Left ventricle myocardium inferior (tissue), 1 donor: ENCODE data around the gene IL1RN. TPM values are rescaled to one million over a fixed set of nuclear protein-coding genes. Genes with fewer than 3 reads are reported as not detected.

ENCODE experiments used
- DNase-seq: peaks from one replicate; pipeline ENCODE4 v3.0.0-alpha.2; 2020
- H3K27ac ChIP-seq: fragments of 200-600 bp; replicated peaks from 2 replicates; pipeline ENCODE4 v1.8.0; 2021
- H3K27me3 ChIP-seq: fragments of 200-600 bp; 2 replicates; pipeline ENCODE4 v1.8.0; 2021; ENCODE audit warnings: low read depth
- H3K36me3 ChIP-seq: fragments of 200-600 bp; 2 replicates; pipeline ENCODE4 v1.8.0; 2021
- H3K4me1 ChIP-seq: fragments of 200-600 bp; 2 replicates; pipeline ENCODE4 v1.8.0; 2021
- H3K4me3 ChIP-seq: fragments of 200-600 bp; 2 replicates; pipeline ENCODE4 v1.8.0; 2021; ENCODE audit warnings: mild to moderate bottlenecking, moderate library complexity
- H3K9me3 ChIP-seq: fragments of 200-600 bp; replicated peaks from 2 replicates; pipeline ENCODE4 v1.8.0; 2021
- CTCF ChIP-seq: fragments of 200-600 bp; IDR thresholded peaks from 2 replicates; pipeline ENCODE4 v1.8.0; 2021; ENCODE audit warnings: antibody characterized with exemption, mild to moderate bottlenecking, borderline replicate concordance
- intact Hi-C: fragments of 100-400 bp; cut with micrococcal nuclease; formaldehyde crosslinking; loops from one replicate; pipeline ENCODE4 v1.11.0; 2022
- total RNA-seq: library from RNA; stranded (reverse); fragmentation: NEBNext Ultra II Directional; extraction: Animal tissue kit (Norgen Biotek cat#: 25700); gene quantifications from one replicate; pipeline ENCODE4 v1.2.1, GENCODE V29; 2021
- donor health status: DM: no; HTN: yes; CAD: no; lungs with severe emphysema.

The IL1RN gene
- total RNA-seq, 1 donor from 2014 or later, result 0.33 TPM

GRCh38 chr2:113156278-113157117 is 29.1 kb downstream of the IL1RN start:
- TF ChIP-seq CTCF, result no peak
- intact Hi-C loops, result no loop called here
- no peaks in the 10 kb centered on the region for H3K36me3 ChIP-seq
- H3K27me3 ChIP-seq, result peaks cover 56% of the 10 kb centered on the region
- H3K4me3 ChIP-seq, result peak overlapping the region; percentile 60
- H3K9me3 ChIP-seq, result no peaks in the 10 kb centered on the region
- H3K27ac ChIP-seq, result no peak overlapping the region
- no peaks in the 10 kb centered on the region for H3K4me1 ChIP-seq
- DNase-seq, result no peak

GRCh38 chr2:113157118-113157896 is 29.9 kb downstream of the IL1RN start:
- H3K4me3 ChIP-seq, result peak overlapping the region; percentile 60
- no peak overlapping the region for H3K27ac ChIP-seq
- H3K36me3 ChIP-seq, result no peaks in the 10 kb centered on the region
- no peaks in the 10 kb centered on the region for H3K9me3 ChIP-seq
- TF ChIP-seq CTCF, result no peak
- no peak for DNase-seq
- H3K27me3 ChIP-seq, result peaks cover 56% of the 10 kb centered on the region
- intact Hi-C loops, result no loop called here
- no peaks in the 10 kb centered on the region for H3K4me1 ChIP-seq

DNA sequence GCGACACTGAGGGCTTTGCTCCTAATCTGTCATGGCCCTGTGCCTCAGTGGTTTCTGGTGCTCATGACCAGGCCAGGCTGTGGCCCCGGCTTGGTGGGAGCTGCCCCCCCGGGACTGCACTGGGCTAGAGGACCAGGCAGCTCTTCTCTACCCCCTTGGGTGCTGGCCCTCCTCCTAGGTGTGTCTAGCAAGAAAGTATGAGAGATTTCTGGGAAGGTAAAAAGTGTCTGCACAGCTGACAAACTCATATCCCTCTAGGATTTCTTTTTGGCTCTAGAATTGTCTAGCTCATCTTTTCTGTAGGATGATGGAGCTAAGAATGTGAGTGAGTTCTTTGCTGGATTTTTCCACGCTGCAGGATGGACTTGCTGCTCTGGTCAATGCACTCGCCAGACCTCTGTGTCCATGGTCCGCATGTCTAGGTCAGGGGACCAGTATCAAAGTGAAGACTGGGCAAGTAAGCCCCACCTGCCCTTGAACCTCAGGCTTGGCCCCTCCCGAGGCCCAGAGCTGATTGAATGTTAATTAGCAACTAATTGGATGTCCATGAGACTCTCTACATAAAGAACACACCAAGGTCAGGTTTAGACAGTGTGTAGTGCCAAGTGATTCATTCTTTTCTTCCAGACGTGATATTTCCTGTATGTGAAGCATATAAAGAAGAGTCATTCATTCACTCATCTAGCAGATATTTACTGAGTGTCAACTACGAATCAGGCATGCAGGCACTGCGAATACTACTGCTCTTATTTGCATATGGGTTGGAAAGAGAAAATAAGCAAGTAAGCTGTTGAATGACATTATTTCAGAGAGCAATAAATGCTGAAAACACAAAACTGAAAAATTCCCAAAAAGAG is 30.7 kb downstream of the IL1RN start:
- Histone ChIP-seq H3K9me3 (no peaks in the 10 kb centered on the region), H3K27me3 (peaks cover 56% of the 10 kb centered on the region), H3K27ac (no peak overlapping the region), H3K36me3 (no peaks in the 10 kb centered on the region), H3K4me1 (no peaks in the 10 kb centered on the region), H3K4me3 (peak overlapping the region; percentile 60)
- intact Hi-C loops, result no loop called here
- no peak for DNase-seq
- no peak for TF ChIP-seq CTCF

- no peaks in the 10 kb centered on the region for H3K36me3 ChIP-seq
- intact Hi-C loops, result no loop called here
- H3K27me3 ChIP-seq, result peaks cover 60% of the 10 kb centered on the region
- DNase-seq, result no peak
- H3K4me1 ChIP-seq, result no peaks in the 10 kb centered on the region
- H3K27ac ChIP-seq, result no peak overlapping the region
- no peak overlapping the region for H3K4me3 ChIP-seq
- H3K9me3 ChIP-seq, result no peaks in the 10 kb centered on the region
- no peak for TF ChIP-seq CTCF
Observed at GRCh38 chr2:113158884-113159553, 31.6 kb downstream of the IL1RN start.

GRCh38 chr2:113160248-113160647 is 32.9 kb downstream of the IL1RN start:
- no peaks in the 10 kb centered on the region for H3K4me1 ChIP-seq
- DNase-seq, result no peak
- TF ChIP-seq CTCF, result no peak
- H3K27ac ChIP-seq, result no peak overlapping the region
- intact Hi-C loops, result no loop called here
- no peaks in the 10 kb centered on the region for H3K36me3 ChIP-seq
- no peaks in the 10 kb centered on the region for H3K9me3 ChIP-seq
- no peak overlapping the region for H3K4me3 ChIP-seq
- H3K27me3 ChIP-seq, result peaks cover 48% of the 10 kb centered on the region
